22Rv1 (cell line): Measurements from ENCODE around the gene PODXL2.

ENCODE experiments used
- ZFX ChIP-seq: fragments of 450-650 bp; IDR thresholded peaks from 2 replicates; pipeline ENCODE4 v1.6.1; 2017; ENCODE audit warnings: antibody characterized with exemption, borderline replicate concordance
- TF ChIP-seq, protein P1 (sequence below): fragments of 450-650 bp; IDR thresholded peaks from 2 replicates; pipeline ENCODE4 v1.5.1; 2017; ENCODE audit warnings: mild to moderate bottlenecking

DNA sequence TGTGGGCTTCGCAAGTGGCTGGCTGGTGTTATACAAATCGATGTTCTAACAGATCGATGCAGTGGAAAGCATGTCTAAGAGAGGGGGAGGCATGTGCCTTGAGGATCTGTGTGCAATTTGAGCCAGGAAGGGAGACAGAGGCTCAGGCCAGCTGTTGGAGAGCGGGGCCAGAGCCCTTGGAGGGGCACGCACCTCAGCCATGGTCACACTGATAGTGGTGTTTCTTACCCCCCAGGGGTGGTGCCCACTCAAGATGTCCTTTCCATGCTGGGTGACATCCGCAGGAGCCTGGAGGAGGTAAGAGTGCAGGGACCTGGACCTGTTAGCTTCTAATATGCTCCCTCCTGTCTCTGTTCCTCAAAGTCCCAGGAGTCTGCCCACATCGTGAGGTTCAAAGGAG is 39.9 kb downstream of the PODXL2 start:
- TF ChIP-seq, protein P1, sequence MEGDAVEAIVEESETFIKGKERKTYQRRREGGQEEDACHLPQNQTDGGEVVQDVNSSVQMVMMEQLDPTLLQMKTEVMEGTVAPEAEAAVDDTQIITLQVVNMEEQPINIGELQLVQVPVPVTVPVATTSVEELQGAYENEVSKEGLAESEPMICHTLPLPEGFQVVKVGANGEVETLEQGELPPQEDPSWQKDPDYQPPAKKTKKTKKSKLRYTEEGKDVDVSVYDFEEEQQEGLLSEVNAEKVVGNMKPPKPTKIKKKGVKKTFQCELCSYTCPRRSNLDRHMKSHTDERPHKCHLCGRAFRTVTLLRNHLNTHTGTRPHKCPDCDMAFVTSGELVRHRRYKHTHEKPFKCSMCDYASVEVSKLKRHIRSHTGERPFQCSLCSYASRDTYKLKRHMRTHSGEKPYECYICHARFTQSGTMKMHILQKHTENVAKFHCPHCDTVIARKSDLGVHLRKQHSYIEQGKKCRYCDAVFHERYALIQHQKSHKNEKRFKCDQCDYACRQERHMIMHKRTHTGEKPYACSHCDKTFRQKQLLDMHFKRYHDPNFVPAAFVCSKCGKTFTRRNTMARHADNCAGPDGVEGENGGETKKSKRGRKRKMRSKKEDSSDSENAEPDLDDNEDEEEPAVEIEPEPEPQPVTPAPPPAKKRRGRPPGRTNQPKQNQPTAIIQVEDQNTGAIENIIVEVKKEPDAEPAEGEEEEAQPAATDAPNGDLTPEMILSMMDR = no peak
- TF ChIP-seq ZFX = no peak
